K562 (cell line): Measurements from ENCODE around the gene ERCC1. TPM values are rescaled to one million over a fixed set of nuclear protein-coding genes. Genes with fewer than 3 reads are reported as not detected.

Experiments used
- E2F5 ChIP-seq: sonication (generic); formaldehyde crosslinking; IDR thresholded peaks from 2 replicates; pipeline ENCODE4 v1.8.0; 2022; ENCODE audit warnings: mild to moderate bottlenecking, missing genetic modification reagents
- HMGN3 ChIP-seq: IDR thresholded peaks from 2 replicates; pipeline ENCODE4 v1.6.1; 2011; ENCODE audit warnings: borderline replicate concordance, low read depth, mild to moderate bottlenecking, mixed read lengths, low read length; ENCODE audit not compliant: insufficient read length; ENCODE audit errors: extremely low read depth
- KAT7 ChIP-seq: sonication (generic); formaldehyde crosslinking; IDR thresholded peaks from 2 replicates; pipeline ENCODE4 v1.8.0; 2022; ENCODE audit warnings: missing genetic modification reagents, mild to moderate bottlenecking, borderline replicate concordance
- MAFG ChIP-seq: fragments of 450-650 bp; conservative IDR thresholded peaks from 2 replicates; pipeline ENCODE4 v1.6.1; 2016; ENCODE audit warnings: missing genetic modification characterization, missing compliant biosample characterization
- MEF2A ChIP-seq: IDR thresholded peaks from 2 replicates; pipeline ENCODE4 v1.6.1; 2011; ENCODE audit warnings: low read depth, mild to moderate bottlenecking, low read length, moderate library complexity; ENCODE audit not compliant: control insufficient read depth
- NUFIP1 ChIP-seq: fragments of 450-650 bp; IDR thresholded peaks from 2 replicates; pipeline ENCODE4 v1.6.1; 2018; ENCODE audit not compliant: partially characterized antibody
- POLR3G ChIP-seq: IDR thresholded peaks from 2 replicates; pipeline ENCODE4 v1.6.1; 2011; ENCODE audit not compliant: insufficient read length, insufficient replicate concordance; ENCODE audit errors: extremely low read depth
- TFE3 ChIP-seq: fragments of 450-650 bp; formaldehyde crosslinking; IDR thresholded peaks from 2 replicates; pipeline ENCODE4 v1.4.0; 2020; ENCODE audit warnings: mild to moderate bottlenecking, mixed read lengths
- TSHZ1 ChIP-seq: fragments of 250-450 bp; sonication (Bioruptor Pico); IDR thresholded peaks from 2 replicates; pipeline ENCODE4 v1.4.0; 2020; ENCODE audit warnings: mild to moderate bottlenecking, moderate library complexity
- ZBTB33 ChIP-seq: sonication (generic); formaldehyde crosslinking; IDR thresholded peaks from 2 replicates; pipeline ENCODE4 v1.8.1; 2023; ENCODE audit warnings: mild to moderate bottlenecking, missing genetic modification reagents
- ZC3H11A ChIP-seq: IDR thresholded peaks from 2 replicates; pipeline ENCODE4 v1.6.1; 2012; ENCODE audit warnings: low read depth, low read length, improper control_type of control experiment
- ZHX1 ChIP-seq: fragments of 150-350 bp; conservative IDR thresholded peaks from 2 replicates; pipeline ENCODE4 v1.6.1; 2014; ENCODE audit warnings: low read length
- ZNF197 ChIP-seq: fragments of 200-800 bp; sonication (Bioruptor generic); IDR thresholded peaks from 2 replicates; pipeline ENCODE4 v1.6.1; 2016; ENCODE audit warnings: low read depth, missing genetic modification characterization, missing compliant biosample characterization
- ZNF436 ChIP-seq: fragments of 250-450, 450-650 bp; sonication (Bioruptor Pico); formaldehyde crosslinking; IDR thresholded peaks from 2 replicates; pipeline ENCODE4 v1.7.0; 2020; ENCODE audit warnings: mild to moderate bottlenecking
- ZSCAN32 ChIP-seq: fragments of 450-650 bp; formaldehyde crosslinking; IDR thresholded peaks from 2 replicates; pipeline ENCODE4 v1.4.0; 2020; ENCODE audit warnings: mild to moderate bottlenecking, moderate library complexity
- polyA plus RNA-seq, 8 experiments: library from polyadenylated mRNA; depleted of rRNA in 4 of 8; stranded (reverse) in 5 of 8; unstranded in 3 of 8; fragments of >200 nt; fragmentation: Nextera tagmentation in 2 of 8; fragmentation: Illumina TruSeq in 1 of 8; extraction: Ambion mirVana in 2 of 8; extraction: Trizol in 1 of 8; gene quantifications; 2 replicates each; pipeline versions ENCODE4 v1.2.1 to v1.2.3, GENCODE V29; 2011 to 2014; ENCODE audit warnings: inconsistent platforms in 1 of 8, missing spikeins in 1 of 8
- total RNA-seq, 7 experiments: library from RNA; depleted of rRNA in 6 of 7; stranded (reverse); fragments of >200 nt in 6 of 7; fragmentation: Illumina TruSeq in 2 of 7; extraction: Trizol in 2 of 7; gene quantifications; 2 replicates each; pipeline versions ENCODE4 v1.2.1 to v1.2.3, GENCODE V29; 2011 to 2021; ENCODE audit warnings: low replicate concordance in 1 of 7

Gene ERCC1
- total and polyA plus RNA-seq, 9 of the 15 experiments (the other 6 are each of a cell fraction or from before 2014, with no cell fraction given) = 9.3 to 92.6 (median 60.0) TPM

- TF ChIP-seq ZNF436 (no peak), ZC3H11A (no peak), TSHZ1 (CRISPR knock-in tag) (0 out of 2 replicates have a peak, but pooled peaks have one; percentile 16), E2F5 (CRISPR knock-in tag) (no peak), POLR3G (no peak), ZHX1 (no peak), HMGN3 (peak; percentile 94), NUFIP1 (no peak), KAT7 (peak; percentile 47; the same call in 1 of the 2 replicates), ZNF197 (CRISPR knock-in tag) (0 out of 2 replicates have a peak, but pooled peaks have one; percentile 55), TFE3 (CRISPR knock-in tag) (no peak), ZSCAN32 (no peak), MEF2A (no peak), MAFG (tag) (no peak), ZBTB33 (CRISPR knock-in tag) (no peak)
Measured at GRCh38 chr19:45444318-45445041, 20.8 kb upstream of the ERCC1 start (continued).
